Vagina (tissue), 2 donors: ENCODE data around the gene CCDC27.

Source experiments
- CTCF ChIP-seq, 3 experiments: fragments of 450-650 bp in 2 of 3; fragments of 200-600 bp in 1 of 3; sonication (generic) in 1 of 3; IDR thresholded peaks; one replicate each; pipeline ENCODE4 v1.5.1; 2017 to 2019; ENCODE audit warnings: antibody characterized with exemption in 3 of 3, mild to moderate bottlenecking in 2 of 3, moderate library complexity in 2 of 3
- POLR2A ChIP-seq, 2 donors: fragments of 450-650 bp; IDR thresholded peaks; one replicate each; pipeline ENCODE4 v1.6.1; 2017; ENCODE audit warnings: antibody characterized with exemption in 2 of 2, mild to moderate bottlenecking in 2 of 2, moderate library complexity in 2 of 2
- POLR2AphosphoS5 ChIP-seq, 2 donors: sonication (generic); formaldehyde crosslinking; IDR thresholded peaks; one replicate each; pipeline ENCODE4 v1.9.0; 2017; ENCODE audit warnings: antibody characterized with exemption in 2 of 2, mild to moderate bottlenecking in 2 of 2, low read depth in 1 of 2; ENCODE audit not compliant: insufficient read depth in 1 of 2

GRCh38 chr1:3814771-3815561 is 62.7 kb downstream of the CCDC27 start:
- no peak for TF ChIP-seq CTCF (IDR thresholded peaks at IDR 0.05)
- no peak for TF ChIP-seq POLR2AphosphoS5 (IDR thresholded peaks at IDR 0.05; ENCODE audit: insufficient read depth in 1 of 2, low read depth in 1 of 2)
- TF ChIP-seq POLR2A (IDR thresholded peaks at IDR 0.05): no peak
